GM12878 (cell line): ENCODE measurements around the gene SEC14L6. TPM values are rescaled to one million over a fixed set of nuclear protein-coding genes. Genes with fewer than 3 reads are reported as not detected.

ENCODE experiments used
- ATAC-seq: fragments of 200-7000 bp; cut with Tn5 transposase; 3 replicates; pipeline ENCODE4 v1.9.1; 2020; ENCODE audit warnings: mild to moderate bottlenecking, moderate library complexity
- BruUV-seq: library from RNA; stranded (reverse); fragments of 400-500 nt; replicated peaks from 2 replicates; lab custom pipeline; 2021; lab: Mats Ljungman, UMichigan
- CTCF ChIA-PET: fragments of 300-600 bp; sonication (Branson Sonifier 250); formaldehyde crosslinking; extraction: SDS; loops from one replicate; lab custom pipeline; 2021; ENCODE audit warnings: inconsistent platforms; lab: Yijun Ruan, JAX
- POLR2A ChIA-PET: fragments of 350-600 bp; formaldehyde crosslinking; extraction: SDS; loops from one replicate; lab custom pipeline; 2021; ENCODE audit warnings: inconsistent platforms; lab: Charles Lee
- RAD21 ChIA-PET: fragments of 300-600 bp; sonication (Branson Sonifier 250); formaldehyde crosslinking; loops from one replicate; lab custom pipeline; 2023; ENCODE audit warnings: antibody characterized with exemption; ENCODE audit not compliant: unreplicated experiment; lab: Charles Lee
- SMC1A ChIA-PET: fragments of 300-600 bp; sonication (Branson Sonifier 250); formaldehyde crosslinking; loops from one replicate; lab custom pipeline; 2023; ENCODE audit not compliant: unreplicated experiment, uncharacterized antibody; lab: Charles Lee
- DNase-seq: peaks from one replicate; pipeline ENCODE4 v3.0.0-alpha.2; 2011; ENCODE audit warnings: low read depth, low spot score
- FAIRE-seq: peaks from 3 replicates; lab custom pipeline; 2011; peaks lifted over from hg19 to GRCh38; lab: Jason Lieb, UNC
- H2AFZ ChIP-seq: 2 replicates; pipeline ENCODE4 v1.6.0; 2011; ENCODE audit warnings: low read depth, low read length, control low read depth; ENCODE audit not compliant: control insufficient read depth
- H3K27ac ChIP-seq: 2 replicates; pipeline ENCODE4 v1.5.1; 2011; ENCODE audit warnings: control low read depth; ENCODE audit not compliant: control insufficient read depth, insufficient read depth
- H3K27me3 ChIP-seq, 2 experiments: replicated peaks in 1 of 2; 2 replicates each; pipeline versions ENCODE4 v1.6.0 to v1.6.1; 2011; ENCODE audit warnings: low read length in 1 of 2; ENCODE audit not compliant: control insufficient read depth in 2 of 2, insufficient read depth in 2 of 2
- H3K36me3 ChIP-seq, 2 experiments: 2 replicates each; pipeline ENCODE4 v1.5.1; 2011; ENCODE audit warnings: low read length in 1 of 2; ENCODE audit not compliant: control insufficient read depth in 2 of 2, insufficient read depth in 2 of 2
- H3K4me1 ChIP-seq: 2 replicates; pipeline ENCODE4 v1.6.1; 2011; ENCODE audit warnings: mild to moderate bottlenecking, low read length, moderate library complexity, mixed read lengths; ENCODE audit not compliant: control insufficient read depth, insufficient read depth
- H3K4me2 ChIP-seq: 2 replicates; pipeline ENCODE4 v1.6.0; 2011; ENCODE audit warnings: control low read depth; ENCODE audit not compliant: control insufficient read depth, insufficient read depth
- H3K4me3 ChIP-seq: fragments of 200-600 bp; sonication (generic); 2 replicates; pipeline ENCODE4 v1.5.1; 2016
- H3K79me2 ChIP-seq: 2 replicates; pipeline ENCODE4 v1.6.0; 2011; ENCODE audit warnings: low read length; ENCODE audit not compliant: control insufficient read depth, insufficient read depth
- H3K9ac ChIP-seq: 2 replicates; pipeline ENCODE4 v1.8.0; 2011; ENCODE audit warnings: low read length, control low read depth, mixed read lengths; ENCODE audit not compliant: control insufficient read depth, insufficient read depth
- H3K9me3 ChIP-seq: replicated peaks from 3 replicates; pipeline ENCODE4 v1.5.1; 2011; ENCODE audit warnings: mild to moderate bottlenecking, low read length; ENCODE audit not compliant: control insufficient read depth, insufficient read depth
- H4K20me1 ChIP-seq: 2 replicates; pipeline ENCODE4 v1.6.0; 2011; ENCODE audit not compliant: control insufficient read depth, insufficient read depth
- CHD2 ChIP-seq: IDR thresholded peaks from 2 replicates; pipeline ENCODE4 v1.6.1; 2011; ENCODE audit warnings: low read depth, low read length, improper control_type of control experiment, borderline replicate concordance
- CTCF ChIP-seq, 3 experiments: IDR thresholded peaks in 2 of 3; conservative IDR thresholded peaks in 1 of 3; 2 replicates each; pipeline ENCODE4 v1.5.1; 2011; ENCODE audit warnings: low read depth in 3 of 3, low read length in 3 of 3, mild to moderate bottlenecking in 3 of 3, control low read depth in 2 of 3, moderate library complexity in 2 of 3, inconsistent platforms in 1 of 3, mixed read lengths in 1 of 3; ENCODE audit not compliant: control insufficient read depth in 2 of 3, insufficient read depth in 1 of 3; ENCODE audit errors: extremely low read depth in 1 of 3
- E2F4 ChIP-seq: IDR thresholded peaks from 2 replicates; pipeline ENCODE4 v1.6.1; 2012; ENCODE audit warnings: low read depth, low read length, improper control_type of control experiment
- EED ChIP-seq: sonication (generic); IDR thresholded peaks from 2 replicates; pipeline ENCODE4 v1.6.1; 2016; ENCODE audit warnings: antibody characterized with exemption, low read depth
- EZH2 ChIP-seq: IDR thresholded peaks from 2 replicates; pipeline ENCODE4 v1.6.1; 2012; ENCODE audit warnings: low read depth, mild to moderate bottlenecking, control low read depth, inconsistent platforms, low read length, borderline replicate concordance; ENCODE audit not compliant: control insufficient read depth
- HCFC1 ChIP-seq: fragments of 150-350 bp; IDR thresholded peaks from 2 replicates; pipeline ENCODE4 v1.6.1; 2014; ENCODE audit warnings: low read length
- MTA3 ChIP-seq: IDR thresholded peaks from 2 replicates; pipeline ENCODE4 v1.6.1; 2012; ENCODE audit warnings: low read length, inconsistent platforms, borderline replicate concordance
- MYC ChIP-seq: IDR thresholded peaks from 2 replicates; pipeline ENCODE4 v1.6.1; 2011; ENCODE audit warnings: mild to moderate bottlenecking, low read length, moderate library complexity, inconsistent platforms; ENCODE audit not compliant: insufficient read depth, insufficient replicate concordance, insufficient read length, severe bottlenecking
- NFYA ChIP-seq: IDR thresholded peaks from 2 replicates; pipeline ENCODE4 v1.6.1; 2011; ENCODE audit warnings: low read depth, mild to moderate bottlenecking, low read length, improper control_type of control experiment, borderline replicate concordance
- PKNOX1 ChIP-seq: fragments of 450-650 bp; IDR thresholded peaks from 2 replicates; pipeline ENCODE4 v1.6.1; 2016; ENCODE audit warnings: mild to moderate bottlenecking
- POU2F2 ChIP-seq: IDR thresholded peaks from 3 replicates; pipeline ENCODE4 v1.6.1; 2011; ENCODE audit warnings: low read depth, mild to moderate bottlenecking, low read length, borderline replicate concordance
- RUNX3 ChIP-seq: IDR thresholded peaks from 2 replicates; pipeline ENCODE4 v1.6.1; 2012; ENCODE audit warnings: low read length, inconsistent platforms
- SMAD1 ChIP-seq: fragments of 450-650 bp; IDR thresholded peaks from 2 replicates; pipeline ENCODE4 v1.6.1; 2018; ENCODE audit warnings: mild to moderate bottlenecking, low read depth; ENCODE audit not compliant: partially characterized antibody
- SMAD5 ChIP-seq: IDR thresholded peaks from 2 replicates; pipeline ENCODE4 v1.6.1; 2016; ENCODE audit warnings: antibody characterized with exemption, low read depth
- SREBF1 ChIP-seq: IDR thresholded peaks from 2 replicates; pipeline ENCODE4 v1.6.1; 2012; ENCODE audit warnings: mild to moderate bottlenecking, low read length
- SUPT20H ChIP-seq: IDR thresholded peaks from 2 replicates; pipeline ENCODE4 v1.6.1; 2011; ENCODE audit warnings: low read depth, mild to moderate bottlenecking, low read length, moderate library complexity, borderline replicate concordance; ENCODE audit not compliant: control insufficient read depth
- ZNF24 ChIP-seq: fragments of 450-650 bp; IDR thresholded peaks from 2 replicates; pipeline ENCODE4 v1.6.1; 2017; ENCODE audit warnings: antibody characterized with exemption, mild to moderate bottlenecking
- ZSCAN29 ChIP-seq: fragments of 450-650 bp; IDR thresholded peaks from 2 replicates; pipeline ENCODE4 v1.6.1; 2017; ENCODE audit warnings: mild to moderate bottlenecking, moderate library complexity
- WGBS: methylation state at CpG from one replicate; pipeline ENCODE4 v1.1.6; 2016; ENCODE audit warnings: low lambda C conversion rate; ENCODE audit not compliant: insufficient replicate concordance, insufficient coverage; ENCODE audit errors: missing lambda C conversion rate; 5-methylcytosine and 5-hydroxymethylcytosine counted together
- in situ Hi-C: fragments of 300-500 bp; cut with MboI; formaldehyde crosslinking; loops from 9 replicates; pipeline ENCODE4 v1.14.3; 2018; ENCODE audit warnings: mixed read lengths
- intact Hi-C: fragments of 100-400 bp; cut with micrococcal nuclease; formaldehyde crosslinking; loops from one replicate; pipeline ENCODE4 v1.14.2; 2022; ENCODE audit not compliant: unreplicated experiment
- polyA plus RNA-seq, 11 experiments: library from polyadenylated mRNA; depleted of rRNA in 4 of 11; unstranded in 6 of 11; stranded (reverse) in 5 of 11; fragments of >200 nt; fragmentation: Nextera tagmentation in 4 of 11; fragmentation: Illumina TruSeq in 1 of 11; extraction: Ambion mirVana in 4 of 11; extraction: Trizol in 1 of 11; gene quantifications; 1 replicate in 1 of 11; 2 replicates in 10 of 11; pipeline versions ENCODE4 v1.2.1 to v1.2.3, GENCODE V29; 2011 to 2016; ENCODE audit warnings: inconsistent platforms in 2 of 11, missing spikeins in 2 of 11, low read depth in 1 of 11
- total RNA-seq, 4 experiments: library from RNA; depleted of rRNA in 3 of 4; stranded (reverse); fragments of >200 nt in 3 of 4; fragmentation: Illumina TruSeq in 1 of 4; extraction: Trizol in 1 of 4; gene quantifications; 2 replicates each; pipeline versions ENCODE4 v1.2.1 to v1.2.3, GENCODE V29; 2013 to 2021
- TF ChIP-seq, protein P1 (sequence below): fragments of 450-650 bp; IDR thresholded peaks from 2 replicates; pipeline ENCODE4 v1.6.1; 2017; ENCODE audit warnings: antibody characterized with exemption, mild to moderate bottlenecking, moderate library complexity

The SEC14L6 gene
- total and polyA plus RNA-seq, 10 of the 15 experiments (the other 5 are each of a cell fraction or from before 2014, with no cell fraction given) = not detected

GRCh38 chr22:30566125-30566524 lies 19.6 kb upstream of the SEC14L6 start:
- H3K36me3 ChIP-seq = no peaks in the 10 kb centered on the region
- no TSS peak for BruUV-seq
- ChIA-PET POLR2A (no interaction called here), SMC1A (interaction anchor here (1.2 kb wide), 1 partner anchor 24 kb away, joined by 3 read pairs; no protein-coding TSS in a partner anchor), RAD21 (no interaction called here), CTCF (interaction anchor here (1.0 kb wide), 1 partner anchor 10 kb away, joined by 3 read pairs; no protein-coding TSS in a partner anchor)
- H3K27ac ChIP-seq = no peak overlapping the region
- intact Hi-C loops = no loop called here
- H3K4me1 ChIP-seq = no peaks in the 10 kb centered on the region
- no peak overlapping the region for H3K4me2 ChIP-seq
- ATAC-seq (no peak), DNase-seq (no peak), FAIRE-seq (no peak)
- 28% methylated on average over 7 of the region's 7 CpGs for WGBS
- no peaks in the 10 kb centered on the region for H3K9me3 ChIP-seq
- no peak overlapping the region for H2AFZ ChIP-seq
- no peaks in the 10 kb centered on the region; the same call in 1 of the 2 replicates for H4K20me1 ChIP-seq
- no peak overlapping the region for H3K9ac ChIP-seq
- no peaks in the 10 kb centered on the region for H3K79me2 ChIP-seq
- in situ Hi-C loops = no loop called here
- H3K4me3 ChIP-seq = no peak overlapping the region
- no peaks in the 10 kb centered on the region; a peak in 1 of 4 replicates for H3K27me3 ChIP-seq
- TF ChIP-seq SUPT20H (no peak), MTA3 (no peak), SMAD5 (no peak), HCFC1 (no peak), PKNOX1 (no peak), CTCF (IDR thresholded peaks at IDR 0.05 in 2 of 3, conservative IDR thresholded peaks at IDR 0.05 in 1 of 3; ENCODE audit: control insufficient read depth in 2 of 3, extremely low read depth in 1 of 3, insufficient read depth in 1 of 3, low read depth in 3 of 3, low read length in 3 of 3) (no peak), SMAD1 (no peak), POU2F2 (no peak), NFYA (no peak), RUNX3 (no peak), E2F4 (no peak), SREBF1 (no peak), EZH2 (no peak), ZNF24 (no peak), ZSCAN29 (no peak), EED (no peak), MYC (no peak), CHD2 (no peak)
- TF ChIP-seq, protein P1, sequence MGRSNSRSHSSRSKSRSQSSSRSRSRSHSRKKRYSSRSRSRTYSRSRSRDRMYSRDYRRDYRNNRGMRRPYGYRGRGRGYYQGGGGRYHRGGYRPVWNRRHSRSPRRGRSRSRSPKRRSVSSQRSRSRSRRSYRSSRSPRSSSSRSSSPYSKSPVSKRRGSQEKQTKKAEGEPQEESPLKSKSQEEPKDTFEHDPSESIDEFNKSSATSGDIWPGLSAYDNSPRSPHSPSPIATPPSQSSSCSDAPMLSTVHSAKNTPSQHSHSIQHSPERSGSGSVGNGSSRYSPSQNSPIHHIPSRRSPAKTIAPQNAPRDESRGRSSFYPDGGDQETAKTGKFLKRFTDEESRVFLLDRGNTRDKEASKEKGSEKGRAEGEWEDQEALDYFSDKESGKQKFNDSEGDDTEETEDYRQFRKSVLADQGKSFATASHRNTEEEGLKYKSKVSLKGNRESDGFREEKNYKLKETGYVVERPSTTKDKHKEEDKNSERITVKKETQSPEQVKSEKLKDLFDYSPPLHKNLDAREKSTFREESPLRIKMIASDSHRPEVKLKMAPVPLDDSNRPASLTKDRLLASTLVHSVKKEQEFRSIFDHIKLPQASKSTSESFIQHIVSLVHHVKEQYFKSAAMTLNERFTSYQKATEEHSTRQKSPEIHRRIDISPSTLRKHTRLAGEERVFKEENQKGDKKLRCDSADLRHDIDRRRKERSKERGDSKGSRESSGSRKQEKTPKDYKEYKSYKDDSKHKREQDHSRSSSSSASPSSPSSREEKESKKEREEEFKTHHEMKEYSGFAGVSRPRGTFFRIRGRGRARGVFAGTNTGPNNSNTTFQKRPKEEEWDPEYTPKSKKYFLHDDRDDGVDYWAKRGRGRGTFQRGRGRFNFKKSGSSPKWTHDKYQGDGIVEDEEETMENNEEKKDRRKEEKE = no peak
